CD8-positive, alpha-beta memory T cell (primary cell): ENCODE data around the gene RPEL1. TPM values are rescaled to one million over a fixed set of nuclear protein-coding genes. Genes with fewer than 3 reads are reported as not detected.
"Not testable (repeated sequence)": the region's sequence is repeated elsewhere in the genome, so short reads cannot be mapped to it uniquely, and the experiment has no call there.

ENCODE experiments used
- CTCF ChIA-PET: fragments of 350-600 bp; sonication (Branson Sonifier 250); formaldehyde crosslinking; loops from one replicate; lab custom pipeline; 2021; ENCODE audit warnings: antibody characterized with exemption; lab: Charles Lee
- POLR2A ChIA-PET: fragments of 350-600 bp; sonication (Branson Sonifier 250); formaldehyde crosslinking; loops from one replicate; lab custom pipeline; 2021; ENCODE audit warnings: antibody characterized with exemption; lab: Charles Lee
- DNase-seq, 5 donors: peaks; one replicate each; pipeline versions ENCODE4 v3.0.0 to v3.0.0-alpha.2; 2020 to 2022; ENCODE audit warnings: mixed read lengths in 1 of 5
- H3K27ac ChIP-seq: one replicate; pipeline ENCODE4 v1.7.0; 2013; ENCODE audit warnings: low read depth, mild to moderate bottlenecking, low read length, moderate library complexity
- H3K27me3 ChIP-seq: 2 replicates; pipeline ENCODE4 v1.7.0; 2013; ENCODE audit warnings: low read length, mild to moderate bottlenecking; ENCODE audit not compliant: insufficient read depth, poor library complexity, severe bottlenecking
- H3K36me3 ChIP-seq: 2 replicates; pipeline ENCODE4 v1.7.0; 2013; ENCODE audit warnings: mild to moderate bottlenecking, low read length, moderate library complexity; ENCODE audit not compliant: insufficient read depth
- H3K4me1 ChIP-seq: 2 replicates; pipeline ENCODE4 v1.7.0; 2013; ENCODE audit warnings: mild to moderate bottlenecking, low read length, moderate library complexity; ENCODE audit not compliant: insufficient read depth
- H3K4me3 ChIP-seq: 2 replicates; pipeline ENCODE4 v1.7.0; 2013; ENCODE audit warnings: mild to moderate bottlenecking, low read length
- H3K9me3 ChIP-seq: 2 replicates; pipeline ENCODE4 v1.7.0; 2013; ENCODE audit warnings: mild to moderate bottlenecking, low read length
- H3K27ac Mint-ChIP-seq, 8 donors: one replicate each; pipeline ENCODE4 v1.8.0; 2020 to 2021; ENCODE audit warnings: mixed read lengths in 8 of 8, mild to moderate bottlenecking in 6 of 8, inconsistent platforms in 3 of 8, moderate library complexity in 3 of 8
- H3K27me3 Mint-ChIP-seq, 2 donors: one replicate each; pipeline ENCODE4 v1.8.0; 2020 to 2021; ENCODE audit warnings: mixed read lengths in 2 of 2, mild to moderate bottlenecking in 1 of 2, moderate library complexity in 1 of 2
- H3K36me3 Mint-ChIP-seq, 3 donors: one replicate each; pipeline ENCODE4 v1.8.0; 2020 to 2021; ENCODE audit warnings: mixed read lengths in 3 of 3, inconsistent platforms in 1 of 3, mild to moderate bottlenecking in 1 of 3
- H3K4me1 Mint-ChIP-seq, 3 donors: one replicate each; pipeline ENCODE4 v1.8.0; 2020 to 2021; ENCODE audit warnings: mixed read lengths in 3 of 3, inconsistent platforms in 1 of 3, mild to moderate bottlenecking in 1 of 3
- H3K4me3 Mint-ChIP-seq, 7 donors: one replicate each; pipeline ENCODE4 v1.8.0; 2020 to 2021; ENCODE audit warnings: mixed read lengths in 7 of 7, mild to moderate bottlenecking in 6 of 7, moderate library complexity in 4 of 7, inconsistent platforms in 2 of 7
- H3K9me3 Mint-ChIP-seq, 5 donors: one replicate each; pipeline ENCODE4 v1.8.0; 2020 to 2022; ENCODE audit warnings: mixed read lengths in 5 of 5, mild to moderate bottlenecking in 3 of 5, moderate library complexity in 2 of 5, inconsistent platforms in 1 of 5
- polyA plus RNA-seq: library from polyadenylated mRNA; unstranded; fragments of 300-500 nt; fragmentation: Illumina TruSeq; gene quantifications from one replicate; pipeline ENCODE4 v1.2.3, GENCODE V29; 2021
- total RNA-seq, 2 experiments: library from RNA; stranded (reverse); gene quantifications; one replicate each; pipeline ENCODE4 v1.2.3, GENCODE V29; 2021

RPEL1 gene
- total and polyA plus RNA-seq, 3 experiments from 2014 or later = not detected

GRCh38 chr10:103257812-103258211, 12.1 kb downstream of the RPEL1 start:
- Histone ChIP-seq H3K4me1 (no peaks in the 10 kb centered on the region), H3K9me3 (no peaks in the 10 kb centered on the region), H3K27ac (no peak overlapping the region), H3K4me3 (no peak overlapping the region), H3K36me3 (no peaks in the 10 kb centered on the region), H3K27me3 (no peaks in the 10 kb centered on the region)
- ChIA-PET CTCF (no interaction called here), POLR2A (no interaction called here)
- H3K9me3 Mint-ChIP-seq = peaks cover 0 to 15% (median 9%) of the 10 kb centered on the region in 5 donors
- H3K27ac Mint-ChIP-seq = no peak overlapping the region
- no peak for DNase-seq
- peaks cover under 1 to 31% of the 10 kb centered on the region in 2 donors for H3K27me3 Mint-ChIP-seq
- H3K4me3 Mint-ChIP-seq = no peak overlapping the region
- H3K4me1 Mint-ChIP-seq = no peaks in the 10 kb centered on the region
- peaks cover 0 to 21% (median 0%) of the 10 kb centered on the region in 3 donors for H3K36me3 Mint-ChIP-seq

- CTCF ChIA-PET, H3K27ac Mint-ChIP-seq, H3K4me1 Mint-ChIP-seq, H3K4me3 ChIP-seq, DNase-seq, H3K4me3 Mint-ChIP-seq, H3K9me3 ChIP-seq, H3K27ac ChIP-seq, H3K27me3 ChIP-seq, H3K4me1 ChIP-seq, H3K36me3 ChIP-seq, POLR2A ChIA-PET: not testable (repeated sequence)
- H3K36me3 Mint-ChIP-seq = peaks cover 0 to 24% (median 0%) of the 10 kb centered on the region in 3 donors
- H3K9me3 Mint-ChIP-seq = peaks cover 0 to 15% (median 9%) of the 10 kb centered on the region in 5 donors
- H3K27me3 Mint-ChIP-seq = peaks cover 9 to 42% of the 10 kb centered on the region in 2 donors
Observed at GRCh38 chr10:103258928-103259327, 13.2 kb downstream of the RPEL1 start.

GRCh38 chr10:103259989-103260388, 14.3 kb downstream of the RPEL1 start:
- DNase-seq = no peak
- Histone ChIP-seq H3K9me3 (no peaks in the 10 kb centered on the region), H3K4me3 (no peak overlapping the region), H3K36me3 (no peaks in the 10 kb centered on the region), H3K27ac (no peak overlapping the region), H3K4me1 (no peaks in the 10 kb centered on the region), H3K27me3 (no peaks in the 10 kb centered on the region)
- no peak overlapping the region for H3K4me3 Mint-ChIP-seq
- no peaks in the 10 kb centered on the region for H3K4me1 Mint-ChIP-seq
- H3K27me3 Mint-ChIP-seq = peaks cover 13 to 47% of the 10 kb centered on the region in 2 donors
- H3K9me3 Mint-ChIP-seq = peaks cover 0 to 15% (median 9%) of the 10 kb centered on the region in 5 donors
- ChIA-PET CTCF (no interaction called here), POLR2A (no interaction called here)
- H3K27ac Mint-ChIP-seq = no peak overlapping the region
- peaks cover 0 to 24% (median 0%) of the 10 kb centered on the region in 3 donors for H3K36me3 Mint-ChIP-seq

GRCh38 chr10:103262229-103262628, 16.5 kb downstream of the RPEL1 start:
- Histone ChIP-seq H3K27me3 (no peaks in the 10 kb centered on the region), H3K27ac (no peak overlapping the region), H3K36me3 (no peaks in the 10 kb centered on the region), H3K4me3 (no peak overlapping the region), H3K9me3 (no peaks in the 10 kb centered on the region), H3K4me1 (no peaks in the 10 kb centered on the region)
- Mint-ChIP-seq H3K27me3 (peaks cover 17 to 63% of the 10 kb centered on the region in 2 donors), H3K9me3 (peaks cover 0 to 15% (median 11%) of the 10 kb centered on the region in 5 donors), H3K27ac (no peak overlapping the region), H3K36me3 (peaks cover 0 to 24% (median 0%) of the 10 kb centered on the region in 3 donors), H3K4me3 (no peak overlapping the region), H3K4me1 (no peaks in the 10 kb centered on the region)
- ChIA-PET POLR2A (no interaction called here), CTCF (no interaction called here)
- no peak for DNase-seq

GRCh38 chr10:103265717-103266329, 20.1 kb downstream of the RPEL1 start:
- no peaks in the 10 kb centered on the region for H3K36me3 ChIP-seq
- no peaks in the 10 kb centered on the region for H3K9me3 ChIP-seq
- H3K4me1 ChIP-seq = no peaks in the 10 kb centered on the region
- Mint-ChIP-seq H3K36me3 (peaks cover 0 to 7% (median 0%) of the 10 kb centered on the region in 3 donors), H3K4me3 (no peak overlapping the region), H3K4me1 (no peaks in the 10 kb centered on the region), H3K27ac (peak overlapping the region in 1 of 8 donors; percentile 14), H3K9me3 (peaks cover 0 to 5% (median under 1%) of the 10 kb centered on the region in 5 donors), H3K27me3 (peaks cover 21 to 59% of the 10 kb centered on the region in 2 donors)
- H3K27ac ChIP-seq = no peak overlapping the region
- H3K4me3 ChIP-seq = no peak overlapping the region
- CTCF ChIA-PET = no interaction called here
- POLR2A ChIA-PET = no interaction called here
- no peaks in the 10 kb centered on the region for H3K27me3 ChIP-seq
- DNase-seq = peak in 3 of 5 donors; percentile 5 to 51 (median 11)

- CTCF ChIA-PET = no interaction called here
- Mint-ChIP-seq H3K36me3 (no peaks in the 10 kb centered on the region), H3K4me3 (no peak overlapping the region), H3K27me3 (peaks cover 20 to 54% of the 10 kb centered on the region in 2 donors), H3K27ac (no peak overlapping the region), H3K9me3 (no peaks in the 10 kb centered on the region), H3K4me1 (peaks cover 2 to 14% (median 4%) of the 10 kb centered on the region in 3 donors)
- no peaks in the 10 kb centered on the region for H3K9me3 ChIP-seq
- POLR2A ChIA-PET = no interaction called here
- no peak overlapping the region for H3K4me3 ChIP-seq
- H3K27ac ChIP-seq = no peak overlapping the region
- no peaks in the 10 kb centered on the region for H3K36me3 ChIP-seq
- no peak for DNase-seq
- no peaks in the 10 kb centered on the region for H3K4me1 ChIP-seq
- H3K27me3 ChIP-seq = no peaks in the 10 kb centered on the region
Observed at GRCh38 chr10:103273041-103273441, 27.4 kb downstream of the RPEL1 start.

- Histone ChIP-seq H3K36me3 (no peaks in the 10 kb centered on the region), H3K9me3 (no peaks in the 10 kb centered on the region), H3K27ac (no peak overlapping the region), H3K4me1 (no peaks in the 10 kb centered on the region), H3K4me3 (no peak overlapping the region), H3K27me3 (peaks cover 16% of the 10 kb centered on the region)
- no peak for DNase-seq
- no peak overlapping the region for H3K27ac Mint-ChIP-seq
- H3K9me3 Mint-ChIP-seq = peaks cover 0 to 6% (median 3%) of the 10 kb centered on the region in 5 donors
- peaks cover 42 to 77% of the 10 kb centered on the region in 2 donors for H3K27me3 Mint-ChIP-seq
- no peaks in the 10 kb centered on the region for H3K36me3 Mint-ChIP-seq
- ChIA-PET POLR2A (no interaction called here), CTCF (no interaction called here)
- H3K4me1 Mint-ChIP-seq = peaks cover 5 to 20% (median 11%) of the 10 kb centered on the region in 3 donors
- H3K4me3 Mint-ChIP-seq = peak overlapping the region in 5 of 7 donors; percentile 3 to 54 (median 12)
Observed at GRCh38 chr10:103276251-103276895, 30.7 kb downstream of the RPEL1 start.
